NOMO-1 treated with dmso at 0.1 percent for 144 hours (cell line): ENCODE results near the gene COL25A1.

Experiments used
- DNase-seq: peaks from one replicate; lab custom pipeline; 2025; ENCODE audit not compliant: unreplicated experiment; lab: John Stamatoyannopoulos, UW

The COL25A1 gene

DNA sequence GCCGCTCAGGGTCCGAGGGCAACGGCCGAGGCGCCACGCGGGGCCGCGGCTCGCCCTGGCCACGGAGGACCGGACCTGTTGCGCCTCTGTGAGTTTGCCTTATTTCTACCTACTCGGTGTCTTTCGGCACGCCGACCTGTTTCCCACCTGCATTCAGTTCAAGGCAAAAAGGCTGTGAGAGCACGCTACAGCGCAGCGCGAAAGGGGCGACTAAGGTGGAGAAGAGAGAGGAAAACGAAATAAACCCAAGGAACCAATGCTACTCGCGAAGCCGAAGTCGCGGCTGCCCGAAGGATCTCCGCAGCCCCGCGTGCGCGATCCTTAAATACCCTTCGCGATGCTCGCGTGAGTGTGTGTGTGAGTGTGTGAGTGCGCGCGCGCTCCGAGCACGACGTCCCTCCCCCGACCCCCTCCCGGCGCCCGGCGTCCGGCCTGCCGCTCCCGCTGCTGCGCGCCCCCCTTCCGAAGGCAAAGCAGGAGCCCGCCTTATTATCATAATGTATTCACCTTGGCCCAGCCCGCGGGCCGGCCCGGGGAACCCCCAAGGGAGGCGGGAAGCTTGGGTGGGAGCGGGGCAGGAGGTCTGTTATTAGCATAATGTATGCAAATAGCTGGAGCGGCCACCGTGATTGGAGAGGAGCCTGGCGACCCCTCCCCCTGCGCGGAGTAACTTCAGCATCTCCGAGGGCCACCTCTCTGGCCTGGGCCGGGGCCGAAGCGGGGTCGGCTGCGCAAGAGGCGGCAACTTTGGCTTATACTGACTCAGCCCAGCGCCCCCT lies at the start of gene COL25A1:
COL25A1 (minus strand) TSS at position 298 of the 779 bp plus-strand sequence.
- DNase-seq = no peak

- DNase-seq = no peak
Observed at GRCh38 chr4:109350121-109350520, 47.7 kb upstream of the COL25A1 start.

DNA sequence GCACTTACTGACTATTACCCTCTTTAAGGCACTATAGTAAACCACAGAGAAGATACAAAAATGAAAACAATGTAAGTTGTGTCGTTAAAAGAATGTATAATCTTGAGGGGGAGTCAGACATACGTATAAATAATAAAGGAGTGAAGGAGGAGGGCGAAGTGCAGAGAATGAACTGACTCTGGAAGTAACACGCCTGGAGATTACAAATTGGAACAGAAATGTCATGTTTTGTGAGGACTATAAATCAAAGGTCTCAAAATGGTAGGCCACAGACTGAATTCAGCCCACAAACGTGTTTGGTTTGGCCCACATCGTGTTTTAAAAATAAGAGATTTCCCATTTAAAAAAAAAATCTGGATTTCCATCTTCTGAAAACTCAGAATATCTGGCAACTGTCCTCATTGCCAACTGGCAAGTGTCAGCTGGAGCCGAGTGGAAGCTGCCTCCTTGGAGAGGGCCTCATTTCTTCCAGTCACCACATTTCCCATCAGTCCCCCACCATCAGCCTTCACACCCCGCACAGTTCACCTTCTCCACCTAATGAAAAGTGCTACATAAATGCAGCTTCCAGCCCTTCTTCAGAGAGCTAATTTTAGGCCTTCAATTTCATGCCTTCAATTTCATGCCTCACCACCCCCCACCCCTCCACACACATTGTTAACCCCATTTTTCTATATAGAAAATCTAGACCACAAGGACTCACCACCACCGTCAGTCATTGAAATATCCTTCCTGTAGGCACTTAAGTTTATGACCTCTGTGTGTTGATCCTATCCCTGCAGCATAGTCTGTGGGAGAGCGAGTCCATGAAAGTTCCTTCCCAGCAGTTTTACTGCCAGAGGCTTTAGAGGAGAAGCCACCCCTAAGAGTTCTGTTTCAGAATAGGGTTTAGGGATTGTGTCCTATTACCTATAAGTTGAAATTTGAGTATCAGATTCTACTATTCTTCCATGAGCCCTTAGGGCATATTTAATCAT lies 32.0 kb upstream of the COL25A1 start:
- no peak for DNase-seq

DNA sequence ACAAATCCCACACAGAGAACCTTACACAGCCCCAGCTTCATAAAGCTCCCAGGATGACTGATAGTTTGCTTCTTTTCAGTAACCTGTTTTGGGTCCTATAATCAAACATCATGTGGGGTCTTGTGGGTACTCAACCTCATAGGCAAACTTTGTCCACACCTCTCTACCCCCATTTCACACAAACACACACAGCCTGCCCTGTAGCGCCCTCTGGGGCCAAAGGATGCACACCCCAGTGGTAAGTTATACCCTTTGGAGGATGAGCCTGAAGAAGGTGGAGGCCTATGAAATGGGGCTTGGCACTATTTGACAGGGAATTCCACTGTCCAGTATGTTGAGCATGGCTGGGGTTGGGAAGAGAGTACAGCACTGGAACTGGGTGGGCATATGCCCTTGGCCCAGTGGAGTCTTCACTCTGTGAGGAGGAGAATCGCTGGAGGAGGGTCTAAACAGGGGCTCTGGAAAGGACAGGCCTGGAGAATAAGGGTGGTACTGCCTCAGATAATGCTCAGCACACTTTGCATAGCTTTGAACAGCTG lies 30.5 kb upstream of the COL25A1 start:
- DNase-seq = no peak

DNA sequence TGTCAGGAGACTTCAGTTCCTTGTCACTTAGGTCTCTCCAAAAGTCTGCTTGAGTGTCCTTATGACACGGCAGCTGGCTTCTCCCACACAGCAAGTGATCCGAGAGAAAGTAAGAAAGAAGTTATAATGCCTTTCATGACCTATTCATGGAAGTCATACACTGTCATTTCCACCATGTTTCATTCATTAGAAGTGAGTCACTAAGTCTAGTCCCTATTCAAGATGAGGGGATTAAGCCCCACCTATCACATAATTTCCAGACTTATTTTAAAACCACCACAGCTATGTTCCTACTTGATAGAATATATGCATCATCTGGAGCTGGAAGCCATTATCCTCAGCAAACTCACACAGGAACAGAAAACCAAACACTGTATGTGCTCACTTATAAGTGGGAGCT lies 25.2 kb upstream of the COL25A1 start:
- DNase-seq = no peak

- DNase-seq = no peak
Observed at GRCh38 chr4:109325698-109326097, 23.2 kb upstream of the COL25A1 start.

GRCh38 chr4:109323348-109323747 lies 20.9 kb upstream of the COL25A1 start:
- DNase-seq = no peak

- DNase-seq = peak; percentile 39
Observed at GRCh38 chr4:109321232-109321631, 18.8 kb upstream of the COL25A1 start.

DNA sequence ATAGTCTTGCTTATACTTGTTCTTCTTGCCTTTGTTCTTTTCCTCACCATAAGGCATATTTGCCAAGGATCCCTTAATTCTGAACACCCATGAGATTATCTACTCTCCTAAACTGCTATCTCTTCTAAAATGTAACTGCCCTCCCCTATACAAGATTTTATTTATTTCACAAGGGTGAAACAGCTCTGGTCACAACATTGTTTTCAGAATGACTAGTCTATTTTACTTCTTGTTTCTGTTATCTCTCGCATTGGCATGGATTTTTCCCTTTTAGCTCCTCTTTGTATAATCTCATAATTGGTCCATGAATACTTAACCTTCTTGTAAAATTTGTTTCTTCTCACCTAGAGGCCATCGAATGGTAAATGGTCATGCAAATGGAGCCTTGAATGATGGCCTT lies 17.2 kb upstream of the COL25A1 start:
- no peak for DNase-seq

GRCh38 chr4:109319156-109319555 lies 16.7 kb upstream of the COL25A1 start:
- DNase-seq = no peak

- DNase-seq = no peak
Observed at GRCh38 chr4:109315818-109316217, 13.4 kb upstream of the COL25A1 start.

DNA sequence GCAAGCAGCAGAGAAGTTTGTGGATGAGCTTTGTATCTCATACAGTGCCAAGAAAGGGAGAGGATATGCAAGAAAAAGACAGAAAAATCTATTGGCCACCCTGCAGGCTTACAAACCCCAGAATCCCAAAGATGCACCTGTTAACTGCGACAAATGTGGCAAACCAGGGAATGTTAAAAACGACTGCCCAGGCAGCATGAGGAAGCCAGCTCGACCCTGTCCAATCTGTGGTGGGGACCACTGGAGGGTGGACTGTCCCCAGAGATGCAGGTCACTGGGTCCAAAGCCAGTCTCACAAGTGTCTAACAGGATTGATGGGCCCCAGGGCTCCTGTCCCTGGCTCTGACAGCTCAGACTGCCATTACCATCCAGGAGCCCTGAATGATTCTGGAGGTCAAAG lies 12.9 kb upstream of the COL25A1 start:
- no peak for DNase-seq

DNA sequence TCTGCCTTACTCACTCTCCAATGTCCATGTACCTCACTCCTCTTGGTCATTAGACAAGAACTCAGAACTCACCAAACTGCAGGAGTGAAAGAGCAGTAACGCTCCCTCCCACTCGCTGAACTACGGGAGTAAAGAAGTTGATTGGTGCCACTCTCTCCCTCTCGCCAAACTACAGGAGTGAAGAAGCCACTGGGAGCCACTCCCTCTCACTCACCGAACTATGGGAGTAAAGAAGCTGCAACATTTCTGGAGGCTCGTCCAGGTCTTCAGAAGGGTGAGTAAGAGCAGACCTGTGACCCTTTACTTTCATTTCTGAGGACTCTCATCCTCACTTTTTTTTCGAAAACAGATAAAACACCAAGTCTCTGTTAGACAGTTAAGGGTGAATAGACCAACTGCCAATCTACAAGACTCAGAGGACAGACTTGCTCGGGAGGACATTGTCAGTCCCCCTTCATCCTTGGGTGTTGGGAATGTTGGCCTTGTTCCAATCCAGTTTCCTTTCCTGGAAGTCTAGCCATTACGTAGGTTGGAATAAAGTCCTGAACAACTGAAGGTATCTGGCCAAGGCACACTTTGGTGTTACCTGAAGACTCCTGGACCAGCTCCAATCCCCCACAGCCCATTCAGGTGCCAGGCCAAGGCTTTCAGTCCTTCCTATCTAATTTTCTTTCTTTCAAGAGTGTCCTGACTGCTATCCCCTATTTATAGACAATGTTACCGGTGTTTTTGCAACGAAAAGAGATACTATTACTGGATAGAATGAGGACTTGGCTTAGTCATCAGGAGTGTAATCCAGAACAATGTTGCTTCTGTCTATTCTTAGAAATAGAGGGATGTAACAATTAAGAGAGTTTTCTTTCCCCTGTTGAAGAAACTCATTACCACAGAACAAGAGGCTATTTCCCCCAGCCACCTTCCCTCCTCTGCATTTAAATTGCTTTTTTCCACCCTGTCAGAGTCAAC lies 11.0 kb upstream of the COL25A1 start:
- DNase-seq = no peak

DNA sequence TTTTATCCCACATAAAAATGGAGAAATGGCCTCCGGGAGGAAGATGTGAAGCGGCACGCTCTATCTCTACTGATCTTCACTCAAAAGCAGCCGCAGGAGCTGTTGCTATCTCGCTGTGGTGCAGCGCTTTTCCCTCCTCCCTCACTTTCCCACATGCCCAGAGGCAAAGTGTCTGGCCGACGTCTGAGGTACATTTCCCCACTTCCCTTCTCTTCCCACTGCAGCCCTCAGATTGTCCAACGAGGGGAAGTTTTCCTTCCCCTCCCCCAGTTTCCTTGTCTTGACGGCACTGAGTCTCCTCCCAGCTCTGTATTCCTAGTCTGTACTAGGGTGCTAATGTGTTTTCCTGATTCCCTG lies 660 bp upstream of the COL25A1 start:
- DNase-seq = no peak

DNA sequence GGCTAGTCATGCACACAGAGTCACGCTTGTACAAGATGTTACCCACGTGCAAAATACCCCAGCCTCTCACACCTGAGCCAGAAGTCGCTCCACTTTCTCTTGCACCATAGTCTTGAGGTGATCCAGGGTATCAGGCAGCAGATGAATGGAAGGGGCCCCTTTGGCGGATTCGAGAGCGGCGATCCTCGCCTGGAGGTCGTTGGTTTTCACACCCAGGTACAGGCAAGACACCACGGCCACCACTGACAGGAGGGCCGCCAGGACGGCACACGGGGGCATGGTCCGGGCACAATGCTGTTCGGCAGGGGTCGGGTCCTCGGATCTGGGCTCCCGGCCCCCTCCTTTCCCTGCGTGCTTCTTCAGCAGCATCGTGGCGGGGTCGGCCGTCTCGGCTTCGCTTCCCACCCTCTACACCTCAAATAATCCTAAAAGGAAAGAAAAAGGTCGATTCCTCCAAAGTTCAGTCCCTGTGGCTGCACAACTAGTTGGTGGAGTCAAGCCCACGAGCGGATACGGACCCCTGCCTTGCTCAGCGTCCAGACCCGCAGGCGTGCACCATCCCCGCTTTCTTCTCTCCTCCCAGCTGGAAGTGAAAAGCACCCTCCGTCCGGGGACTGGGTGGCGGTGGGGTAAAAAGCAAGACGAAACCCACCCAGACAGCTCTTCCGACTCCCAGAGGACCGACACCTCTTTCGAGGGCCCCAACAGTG lies 652 bp downstream of the COL25A1 start:
- DNase-seq = no peak

DNA sequence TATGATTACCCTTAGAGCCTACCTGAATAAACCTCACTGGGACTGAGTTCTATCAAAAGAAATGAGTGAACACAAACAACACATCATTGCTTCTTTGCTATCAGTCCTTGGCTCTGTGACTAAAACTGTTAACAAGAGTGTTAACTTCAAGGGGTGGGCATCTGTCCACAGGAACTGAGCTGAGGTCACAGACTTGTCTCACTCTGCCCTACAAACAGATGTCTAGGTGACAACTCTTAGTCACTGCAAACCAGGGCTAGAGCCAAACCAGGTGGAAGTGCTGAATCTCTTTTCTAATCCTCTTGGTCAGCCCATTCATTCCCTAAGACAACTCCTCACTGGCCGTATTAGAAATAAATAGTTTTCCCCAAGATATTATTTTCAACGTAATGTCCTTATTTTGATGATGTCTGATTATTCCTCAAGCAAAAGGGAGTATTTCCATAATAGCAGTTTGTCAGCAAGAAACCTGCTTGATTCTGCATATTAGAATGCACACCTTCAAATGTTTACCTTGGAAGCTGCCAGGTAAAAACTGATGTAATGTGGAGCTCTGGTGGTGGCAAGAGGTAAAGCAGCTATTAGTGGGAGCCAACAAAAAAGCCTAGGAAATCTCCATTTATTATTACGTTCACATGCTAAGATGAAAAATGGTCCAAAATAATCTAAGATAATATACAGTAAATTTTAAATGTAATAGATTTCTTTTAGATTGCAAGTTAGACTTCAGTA lies 4.0 kb downstream of the COL25A1 start:
- no peak for DNase-seq

DNA sequence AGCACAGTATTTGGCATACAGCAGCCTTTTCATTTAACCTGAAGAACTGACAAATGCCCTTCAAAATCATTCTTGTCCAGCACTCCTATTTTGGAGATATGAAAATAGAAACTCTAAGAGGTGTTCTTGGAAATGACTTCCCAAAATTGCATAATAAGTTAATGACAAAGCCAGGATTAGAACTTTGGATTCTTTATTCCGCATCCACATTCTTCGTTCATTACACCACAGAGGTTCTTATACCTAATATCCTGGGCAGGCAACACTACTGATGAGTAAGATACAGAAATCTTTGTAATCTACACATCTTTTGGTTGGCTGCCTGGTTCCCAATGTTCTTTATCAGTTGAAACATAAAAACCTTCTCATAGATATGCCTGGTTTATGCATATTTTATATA lies 5.9 kb downstream of the COL25A1 start:
- DNase-seq = no peak

DNA sequence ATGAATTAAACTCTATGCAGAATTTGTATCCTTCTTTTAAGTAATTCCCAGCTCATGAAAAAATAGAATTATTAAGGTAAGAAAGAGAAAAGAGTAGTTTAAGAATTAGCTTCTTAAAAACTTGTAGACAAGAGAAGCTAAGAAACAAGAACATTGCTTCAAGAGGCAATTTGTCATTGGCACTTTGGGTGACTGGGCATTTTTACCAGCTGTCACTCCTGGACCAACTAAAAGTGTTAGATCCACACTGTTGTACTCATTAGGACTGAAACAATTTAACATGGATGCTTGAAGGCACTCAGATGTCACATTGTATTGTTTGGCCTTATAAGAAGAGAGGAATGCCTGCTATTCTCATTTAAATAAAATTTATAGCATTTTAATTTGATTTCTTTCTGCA lies 7.4 kb downstream of the COL25A1 start:
- DNase-seq = no peak

GRCh38 chr4:109294468-109295020 lies 7.9 kb downstream of the COL25A1 start:
- peak; percentile 25 for DNase-seq
